PC-9 (cell line): Measurements from ENCODE around the gene GBX2. TPM values are rescaled to one million over a fixed set of nuclear protein-coding genes. Genes with fewer than 3 reads are reported as not detected.

Source experiments
- BruUV-seq: library from RNA; stranded (reverse); fragments of 400-500 nt; replicated peaks from 2 replicates; lab custom pipeline; 2021; lab: Mats Ljungman, UMichigan
- CTCF ChIA-PET: fragments of 300-600 bp; sonication (Branson Sonifier 250); formaldehyde crosslinking; loops from one replicate; lab custom pipeline; 2022; ENCODE audit warnings: antibody characterized with exemption; lab: Charles Lee
- POLR2A ChIA-PET: fragments of 300-600 bp; sonication (Branson Sonifier 250); formaldehyde crosslinking; loops from one replicate; lab custom pipeline; 2022; ENCODE audit warnings: antibody characterized with exemption; ENCODE audit not compliant: unreplicated experiment; lab: Charles Lee
- DNase-seq, 2 experiments: peaks; one replicate each; pipeline versions ENCODE4 v3.0.0 to v3.0.0-alpha.2; 2015 to 2022; ENCODE audit warnings: mixed read lengths in 1 of 2
- H2AFZ ChIP-seq: fragments of 200-600 bp; sonication (generic); 2 replicates; pipeline ENCODE4 v1.8.1; 2017; ENCODE audit warnings: antibody characterized with exemption
- H3F3A ChIP-seq: fragments of 200-600 bp; sonication (generic); 2 replicates; pipeline ENCODE4 v1.8.1; 2017; ENCODE audit warnings: antibody characterized with exemption, mild to moderate bottlenecking, low read depth; ENCODE audit not compliant: insufficient read depth
- H3K27ac ChIP-seq: fragments of 200-600 bp; sonication (generic); 2 replicates; pipeline ENCODE4 v1.6.1; 2016; ENCODE audit warnings: mixed run types
- H3K27me3 ChIP-seq: fragments of 200-600 bp; sonication (generic); 2 replicates; pipeline ENCODE4 v1.6.1; 2016; ENCODE audit warnings: low read depth, mixed run types; ENCODE audit not compliant: insufficient read depth
- H3K36me3 ChIP-seq: fragments of 200-600 bp; sonication (generic); 2 replicates; pipeline ENCODE4 v1.6.1; 2016; ENCODE audit warnings: low read depth, mixed run types
- H3K4me1 ChIP-seq: fragments of 200-600 bp; sonication (generic); replicated peaks from 2 replicates; pipeline ENCODE4 v1.6.1; 2016; ENCODE audit warnings: mixed run types; ENCODE audit not compliant: insufficient read depth
- H3K4me2 ChIP-seq: fragments of 200-600 bp; sonication (generic); 2 replicates; pipeline ENCODE4 v1.6.1; 2017; ENCODE audit warnings: mixed run types
- H3K4me3 ChIP-seq: fragments of 200-600 bp; sonication (generic); 2 replicates; pipeline ENCODE4 v1.6.1; 2016; ENCODE audit warnings: mixed run types
- H3K79me2 ChIP-seq: fragments of 200-600 bp; sonication (generic); 2 replicates; pipeline ENCODE4 v1.6.1; 2017; ENCODE audit warnings: low read depth, mixed run types
- H3K9me2 ChIP-seq: fragments of 200-600 bp; sonication (generic); 2 replicates; pipeline ENCODE4 v1.8.1; 2017; ENCODE audit warnings: mild to moderate bottlenecking; ENCODE audit not compliant: insufficient read depth
- H3K9me3 ChIP-seq: fragments of 200-600 bp; sonication (generic); 2 replicates; pipeline ENCODE4 v1.8.1; 2016; ENCODE audit warnings: low read depth; ENCODE audit not compliant: insufficient read depth
- H4K20me1 ChIP-seq: fragments of 200-600 bp; sonication (generic); 2 replicates; pipeline ENCODE4 v1.8.1; 2017; ENCODE audit not compliant: insufficient read depth
- EZH2 ChIP-seq: fragments of 200-600 bp; sonication (generic); IDR thresholded peaks from 2 replicates; pipeline ENCODE4 v1.8.0; 2017; ENCODE audit warnings: antibody characterized with exemption, low read depth
- intact Hi-C: fragments of 100-400 bp; cut with micrococcal nuclease; formaldehyde crosslinking; loops from one replicate; pipeline ENCODE4 v1.10.0; 2022; ENCODE audit not compliant: unreplicated experiment
- total RNA-seq: library from RNA; stranded (reverse); gene quantifications from 2 replicates; pipeline ENCODE4 v1.2.3, GENCODE V29; 2021
- TF ChIP-seq, protein P1 (sequence below): fragments of 200-600 bp; sonication (generic); conservative IDR thresholded peaks from 2 replicates; pipeline ENCODE4 v1.6.1; 2017; ENCODE audit warnings: mixed run types, antibody characterized with exemption, mild to moderate bottlenecking, moderate library complexity

GBX2 gene
- total RNA-seq, 1 experiment from 2014 or later, result not detected

DNA sequence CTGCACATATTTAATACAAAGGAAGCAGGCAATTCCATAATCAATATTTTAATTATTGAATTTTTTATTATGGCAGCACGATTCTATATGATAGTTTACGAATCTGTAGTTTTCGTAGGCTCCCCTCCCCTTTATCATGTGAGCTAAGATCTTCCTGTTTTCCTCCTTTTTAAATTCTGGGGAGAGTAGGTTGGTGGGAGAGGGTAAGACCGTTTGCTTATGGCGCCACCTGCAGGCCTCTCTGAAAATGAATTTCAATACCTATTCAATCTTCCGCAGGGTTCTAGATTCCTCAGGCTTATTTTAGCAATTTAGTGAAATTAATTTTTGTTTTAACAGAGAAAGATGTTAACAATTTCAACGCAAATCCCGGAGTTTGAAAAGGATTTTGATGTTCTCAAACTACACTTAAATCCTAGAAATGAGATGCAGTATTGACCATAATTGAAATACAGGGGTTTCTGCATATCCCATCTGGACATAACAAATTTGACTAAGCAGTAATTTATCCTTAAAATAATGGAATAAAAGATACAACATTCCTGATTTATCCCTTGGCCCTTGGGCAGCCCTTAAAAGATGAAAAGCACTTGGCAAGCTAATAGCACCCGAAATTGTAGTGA lies 12.8 kb upstream of the GBX2 start:
- POLR2A ChIA-PET, result no interaction called here
- CTCF ChIA-PET, result interaction anchor here (0.6 to 3.6 kb wide), 7 partner anchors 59 to 740 kb away, joined by 3 to 31 read pairs (median 4); no protein-coding TSS in a partner anchor
- peaks cover 26% of the 10 kb centered on the region for H3F3A ChIP-seq
- peak overlapping the region; percentile 61 for H3K4me2 ChIP-seq
- no peak overlapping the region for H3K27ac ChIP-seq
- BruUV-seq, result no TSS peak
- no peak overlapping the region for H3K4me3 ChIP-seq
- no peaks in the 10 kb centered on the region for H4K20me1 ChIP-seq
- H3K9me2 ChIP-seq, result no peaks in the 10 kb centered on the region
- no peaks in the 10 kb centered on the region for H3K79me2 ChIP-seq
- peak; percentile 59 to 69 for DNase-seq
- intact Hi-C loops, result loop anchor here (1.0 to 5.0 kb wide), 5 partner anchors 60 to 891 kb away; no protein-coding TSS in a partner anchor
- no peak for TF ChIP-seq EZH2
- TF ChIP-seq, protein P1, sequence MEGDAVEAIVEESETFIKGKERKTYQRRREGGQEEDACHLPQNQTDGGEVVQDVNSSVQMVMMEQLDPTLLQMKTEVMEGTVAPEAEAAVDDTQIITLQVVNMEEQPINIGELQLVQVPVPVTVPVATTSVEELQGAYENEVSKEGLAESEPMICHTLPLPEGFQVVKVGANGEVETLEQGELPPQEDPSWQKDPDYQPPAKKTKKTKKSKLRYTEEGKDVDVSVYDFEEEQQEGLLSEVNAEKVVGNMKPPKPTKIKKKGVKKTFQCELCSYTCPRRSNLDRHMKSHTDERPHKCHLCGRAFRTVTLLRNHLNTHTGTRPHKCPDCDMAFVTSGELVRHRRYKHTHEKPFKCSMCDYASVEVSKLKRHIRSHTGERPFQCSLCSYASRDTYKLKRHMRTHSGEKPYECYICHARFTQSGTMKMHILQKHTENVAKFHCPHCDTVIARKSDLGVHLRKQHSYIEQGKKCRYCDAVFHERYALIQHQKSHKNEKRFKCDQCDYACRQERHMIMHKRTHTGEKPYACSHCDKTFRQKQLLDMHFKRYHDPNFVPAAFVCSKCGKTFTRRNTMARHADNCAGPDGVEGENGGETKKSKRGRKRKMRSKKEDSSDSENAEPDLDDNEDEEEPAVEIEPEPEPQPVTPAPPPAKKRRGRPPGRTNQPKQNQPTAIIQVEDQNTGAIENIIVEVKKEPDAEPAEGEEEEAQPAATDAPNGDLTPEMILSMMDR, result peak; percentile 96
- no peaks in the 10 kb centered on the region for H3K36me3 ChIP-seq
- no peaks in the 10 kb centered on the region for H3K27me3 ChIP-seq
- peaks cover 13% of the 10 kb centered on the region for H3K4me1 ChIP-seq
- no peaks in the 10 kb centered on the region for H3K9me3 ChIP-seq
- H2AFZ ChIP-seq, result no peak overlapping the region

DNA sequence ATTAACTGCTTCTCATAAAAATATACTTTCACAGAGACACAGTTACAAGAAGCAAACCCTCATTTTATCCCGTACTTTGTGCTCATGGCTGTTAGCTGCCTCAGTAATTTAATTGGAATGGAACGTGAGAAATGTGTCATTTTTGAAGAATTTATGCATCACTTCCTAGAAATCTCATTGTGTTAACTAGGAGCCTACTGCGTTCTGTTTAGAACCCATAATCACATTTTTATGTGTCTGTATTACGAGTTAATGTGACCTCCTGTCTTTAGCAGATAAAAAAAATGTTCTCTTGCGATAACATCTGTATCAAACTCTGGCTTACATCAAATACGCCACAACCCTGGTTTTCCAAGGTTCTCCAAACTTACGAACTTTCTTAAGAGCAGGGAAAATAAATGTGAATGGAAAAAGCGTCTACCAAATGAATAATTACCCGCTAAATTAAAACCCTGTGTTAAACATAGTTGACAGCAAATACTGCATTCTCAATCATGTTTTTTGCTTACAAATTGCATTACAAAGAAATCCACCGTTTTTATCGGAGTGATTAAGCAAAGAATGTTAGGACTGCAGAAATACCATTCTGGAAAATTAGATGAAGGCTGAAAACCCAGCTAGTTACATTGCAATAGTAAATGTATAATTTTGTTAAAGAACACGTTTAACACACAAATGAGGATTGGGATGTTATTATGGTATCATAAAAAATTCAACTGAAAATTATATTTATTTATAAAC lies 12.1 kb upstream of the GBX2 start:
- H3K4me2 ChIP-seq, result peak overlapping the region; percentile 61
- H2AFZ ChIP-seq, result no peak overlapping the region; the same call in 1 of the 2 replicates

More for the DNA sequence above, 12.1 kb upstream of the GBX2 start:
- Histone ChIP-seq H3K9me2 (no peaks in the 10 kb centered on the region), H4K20me1 (no peaks in the 10 kb centered on the region), H3K4me3 (peak overlapping the region; percentile 54; the same call in 1 of the 2 replicates), H3F3A (peaks cover 32% of the 10 kb centered on the region), H3K27me3 (no peaks in the 10 kb centered on the region), H3K9me3 (no peaks in the 10 kb centered on the region), H3K36me3 (no peaks in the 10 kb centered on the region), H3K4me1 (peaks cover 13% of the 10 kb centered on the region), H3K79me2 (no peaks in the 10 kb centered on the region), H3K27ac (peak overlapping the region; percentile 65)
- no TSS peak for BruUV-seq
- POLR2A ChIA-PET, result interaction anchor here (0.7 kb wide), 2 partner anchors 60 to 108 kb away, joined by 6 to 9 read pairs; no protein-coding TSS in a partner anchor
- DNase-seq, result peak in 1 of 2 experiments; percentile 91
- CTCF ChIA-PET, result interaction anchor here (0.6 to 3.6 kb wide), 8 partner anchors 31 to 740 kb away, joined by 3 to 31 read pairs (median 4); no protein-coding TSS in a partner anchor
- TF ChIP-seq, protein P1, result no peak
- TF ChIP-seq EZH2, result no peak
- intact Hi-C loops, result loop anchor here (1.0 to 5.0 kb wide), 4 partner anchors 61 to 892 kb away; no protein-coding TSS in a partner anchor
